ENCODE data around the gene SS18L1. TPM values are rescaled to one million over a fixed set of nuclear protein-coding genes. Genes with fewer than 3 reads are reported as not detected.
"Not testable (repeated sequence)": the region's sequence is repeated elsewhere in the genome, so short reads cannot be mapped to it uniquely, and the experiment has no call there.

SS18L1 gene
- polyA plus RNA-seq, 5 donors = 19.2 to 26.8 (median 23.8) TPM

GRCh38 chr20:62136283-62137091, 7.1 kb upstream of the SS18L1 start:
- DNase-seq = no peak

- DNase-seq = no peak
These were observed 6.5 kb upstream of the SS18L1 start for GRCh38 chr20:62137092-62137384.

GRCh38 chr20:62137478-62138203, 5.9 kb upstream of the SS18L1 start:
- no peak for DNase-seq

GRCh38 chr20:62138204-62138543, 5.4 kb upstream of the SS18L1 start:
- no peak for DNase-seq

GRCh38 chr20:62138912-62139311, 4.7 kb upstream of the SS18L1 start:
- no peak for DNase-seq

GRCh38 chr20:62139636-62140035, 3.9 kb upstream of the SS18L1 start:
- no peak for DNase-seq

GRCh38 chr20:62141043-62141396, 2.5 kb upstream of the SS18L1 start:
- DNase-seq = no peak

GRCh38 chr20:62141397-62142251, 1.9 kb upstream of the SS18L1 start:
- DNase-seq = no peak

GRCh38 chr20:62142252-62143080, 1.1 kb upstream of the SS18L1 start:
- no peak for DNase-seq

- no peak for DNase-seq
These were observed 622 bp downstream of the SS18L1 start for GRCh38 chr20:62143957-62144825.

GRCh38 chr20:62145688-62146018, 2.1 kb downstream of the SS18L1 start:
- no peak for DNase-seq

GRCh38 chr20:62146019-62146755, 2.6 kb downstream of the SS18L1 start:
- no peak for DNase-seq

- no peak for DNase-seq
These were observed 3.6 kb downstream of the SS18L1 start for GRCh38 chr20:62147125-62147524.

GRCh38 chr20:62147528-62147927, 4.0 kb downstream of the SS18L1 start:
- no peak for DNase-seq

GRCh38 chr20:62148383-62148782, 4.8 kb downstream of the SS18L1 start:
- DNase-seq = not testable (repeated sequence)

- no peak for DNase-seq
These were observed 5.3 kb downstream of the SS18L1 start for GRCh38 chr20:62148908-62149314.

- no peak for DNase-seq
These were observed 6.2 kb downstream of the SS18L1 start for GRCh38 chr20:62149532-62150309.

GRCh38 chr20:62150310-62150575, 6.7 kb downstream of the SS18L1 start:
- DNase-seq = no peak

GRCh38 chr20:62151225-62151624, 7.7 kb downstream of the SS18L1 start:
- DNase-seq = no peak
